Mesothelial cell of epicardium (in vitro differentiated cells): ENCODE measurements around the gene MRPL17. TPM values are rescaled to one million over a fixed set of nuclear protein-coding genes. Genes with fewer than 3 reads are reported as not detected.

ENCODE experiments used
- DNase-seq, 2 experiments: peaks; one replicate each; pipeline ENCODE4 v3.0.0; 2021; ENCODE audit warnings: low spot score in 2 of 2; ENCODE audit not compliant: unreplicated experiment in 2 of 2
- H3K27ac Mint-ChIP-seq: 2 replicates; pipeline ENCODE4 v1.8.0; 2021; ENCODE audit warnings: mixed read lengths
- H3K27me3 Mint-ChIP-seq: 2 replicates; pipeline ENCODE4 v1.8.0; 2021; ENCODE audit warnings: low read depth, mixed read lengths
- H3K36me3 Mint-ChIP-seq: 2 replicates; pipeline ENCODE4 v1.8.0; 2021; ENCODE audit warnings: mixed read lengths
- H3K4me1 Mint-ChIP-seq: 2 replicates; pipeline ENCODE4 v1.8.0; 2021; ENCODE audit warnings: mixed read lengths
- H3K4me3 Mint-ChIP-seq: 2 replicates; pipeline ENCODE4 v1.8.0; 2021; ENCODE audit warnings: mild to moderate bottlenecking, moderate library complexity, mixed read lengths
- H3K9me3 Mint-ChIP-seq: 2 replicates; pipeline ENCODE4 v1.8.0; 2021; ENCODE audit warnings: mixed read lengths
- total RNA-seq: library from RNA; stranded (reverse); gene quantifications from 3 replicates; pipeline ENCODE4 v1.2.1, GENCODE V29; 2021
- TF ChIP-seq, protein P1 (sequence below): fragments of 200-600 bp; sonication (generic); IDR thresholded peaks from one replicate; pipeline ENCODE4 v1.5.0; 2021; ENCODE audit warnings: antibody characterized with exemption; ENCODE audit not compliant: unreplicated experiment

The MRPL17 gene
- total RNA-seq: 41.6 to 45.3 TPM (median 42.7 TPM) in 3 replicates

DNA sequence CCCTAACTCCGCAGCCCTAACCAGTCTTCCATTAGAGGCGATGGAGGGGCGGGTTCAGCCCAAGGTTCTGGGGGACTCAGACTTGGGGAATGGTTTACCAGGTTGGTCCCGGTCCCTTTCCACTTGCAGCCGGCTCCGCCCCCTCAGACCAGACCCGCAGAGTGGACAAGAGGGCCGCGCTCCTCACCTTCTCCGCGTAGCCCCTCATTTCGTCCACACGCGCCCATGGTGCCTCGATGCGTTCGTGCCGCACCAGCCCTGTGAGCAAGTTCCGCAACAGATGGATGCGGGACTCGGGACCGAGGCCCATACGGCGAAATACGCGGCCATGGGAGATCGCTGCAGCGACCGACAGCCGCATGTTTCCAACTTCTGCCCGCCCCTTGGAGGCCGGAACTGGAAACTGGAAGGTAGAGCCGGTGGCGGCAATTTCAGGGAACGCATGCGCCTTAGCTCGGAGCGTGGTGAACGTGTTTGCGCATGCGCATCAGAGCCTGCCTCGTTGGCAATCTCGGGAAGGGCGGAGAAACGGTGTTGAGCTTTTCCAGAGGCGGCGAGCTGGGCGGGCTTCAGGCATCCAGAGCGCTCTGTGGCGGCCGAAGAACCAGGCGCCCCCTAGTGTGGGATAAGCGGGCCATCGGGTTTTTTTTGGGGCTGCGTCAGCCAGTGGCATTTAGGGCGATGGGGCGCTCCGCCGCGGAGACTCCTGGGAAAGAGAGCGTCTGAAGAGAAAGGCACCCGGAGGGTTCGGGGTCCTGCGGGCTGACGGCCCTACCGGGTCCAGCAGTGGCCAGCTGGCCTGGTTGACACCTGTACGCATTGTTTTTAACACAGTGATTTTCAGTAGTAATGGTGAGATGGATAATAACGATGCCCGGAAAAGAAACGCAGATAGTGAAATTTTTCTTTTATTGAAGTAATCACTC, at the start of gene MRPL17:
TSS of gene MRPL17 (minus strand) at position 405 of the 926 bp plus-strand sequence. CDS start at position 361, 44 bp downstream.
- TF ChIP-seq, protein P1, sequence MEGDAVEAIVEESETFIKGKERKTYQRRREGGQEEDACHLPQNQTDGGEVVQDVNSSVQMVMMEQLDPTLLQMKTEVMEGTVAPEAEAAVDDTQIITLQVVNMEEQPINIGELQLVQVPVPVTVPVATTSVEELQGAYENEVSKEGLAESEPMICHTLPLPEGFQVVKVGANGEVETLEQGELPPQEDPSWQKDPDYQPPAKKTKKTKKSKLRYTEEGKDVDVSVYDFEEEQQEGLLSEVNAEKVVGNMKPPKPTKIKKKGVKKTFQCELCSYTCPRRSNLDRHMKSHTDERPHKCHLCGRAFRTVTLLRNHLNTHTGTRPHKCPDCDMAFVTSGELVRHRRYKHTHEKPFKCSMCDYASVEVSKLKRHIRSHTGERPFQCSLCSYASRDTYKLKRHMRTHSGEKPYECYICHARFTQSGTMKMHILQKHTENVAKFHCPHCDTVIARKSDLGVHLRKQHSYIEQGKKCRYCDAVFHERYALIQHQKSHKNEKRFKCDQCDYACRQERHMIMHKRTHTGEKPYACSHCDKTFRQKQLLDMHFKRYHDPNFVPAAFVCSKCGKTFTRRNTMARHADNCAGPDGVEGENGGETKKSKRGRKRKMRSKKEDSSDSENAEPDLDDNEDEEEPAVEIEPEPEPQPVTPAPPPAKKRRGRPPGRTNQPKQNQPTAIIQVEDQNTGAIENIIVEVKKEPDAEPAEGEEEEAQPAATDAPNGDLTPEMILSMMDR: peak; percentile 87
- H3K27me3 Mint-ChIP-seq: no peaks in the 10 kb centered on the region
- peaks cover 12% of the 10 kb centered on the region for H3K36me3 Mint-ChIP-seq
- peaks cover 18% of the 10 kb centered on the region for H3K4me1 Mint-ChIP-seq
- DNase-seq: peak; percentile 97 to 100
- peak within 1 kb of the TSS; percentile 100 for H3K4me3 Mint-ChIP-seq
- H3K27ac Mint-ChIP-seq: peak within 1 kb of the TSS; percentile 99
- H3K9me3 Mint-ChIP-seq: no peaks in the 10 kb centered on the region

DNA sequence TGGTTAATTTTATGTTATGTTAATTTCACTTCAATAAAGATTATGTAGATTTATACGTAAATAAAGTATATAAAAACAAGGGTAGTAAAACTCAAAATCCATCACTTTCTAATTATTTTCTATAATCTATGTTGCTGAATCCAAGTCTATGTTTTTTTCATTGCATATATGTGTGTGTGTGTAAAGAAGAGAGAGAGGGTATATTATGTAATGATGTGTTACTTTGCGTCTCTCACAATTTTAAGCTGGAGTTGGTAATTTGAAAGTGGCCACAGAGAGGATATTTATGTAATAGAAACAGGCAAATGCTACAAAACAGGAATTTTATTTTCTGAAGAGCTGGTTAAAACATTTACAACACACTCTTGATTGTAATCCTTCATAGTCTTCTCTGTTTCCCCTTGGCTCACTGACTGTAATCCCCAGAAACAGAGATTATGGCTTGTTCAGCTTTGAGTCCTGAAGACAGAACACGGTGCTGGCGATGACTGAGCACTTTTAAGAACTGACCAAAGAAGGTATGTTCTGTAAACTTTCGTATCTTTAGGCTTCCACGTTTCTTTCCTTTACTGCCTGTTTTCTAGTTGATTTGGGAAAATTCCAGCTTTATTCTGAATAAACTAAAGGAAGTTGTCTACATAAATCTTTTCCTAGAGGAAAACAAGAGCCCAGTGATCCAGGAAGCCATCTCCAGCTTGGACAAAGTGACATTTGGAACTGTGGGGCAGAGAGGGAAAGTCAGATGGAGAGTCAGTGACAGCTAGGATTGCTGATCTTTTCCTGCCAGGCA, 45.0 kb upstream of the MRPL17 start:
- H3K36me3 Mint-ChIP-seq: no peaks in the 10 kb centered on the region
- no peaks in the 10 kb centered on the region for H3K9me3 Mint-ChIP-seq
- H3K4me1 Mint-ChIP-seq: no peaks in the 10 kb centered on the region
- H3K27me3 Mint-ChIP-seq: peaks cover 14% of the 10 kb centered on the region
- no peak overlapping the region for H3K4me3 Mint-ChIP-seq
- TF ChIP-seq, protein P1: no peak
- no peak overlapping the region for H3K27ac Mint-ChIP-seq
- DNase-seq: no peak

DNA sequence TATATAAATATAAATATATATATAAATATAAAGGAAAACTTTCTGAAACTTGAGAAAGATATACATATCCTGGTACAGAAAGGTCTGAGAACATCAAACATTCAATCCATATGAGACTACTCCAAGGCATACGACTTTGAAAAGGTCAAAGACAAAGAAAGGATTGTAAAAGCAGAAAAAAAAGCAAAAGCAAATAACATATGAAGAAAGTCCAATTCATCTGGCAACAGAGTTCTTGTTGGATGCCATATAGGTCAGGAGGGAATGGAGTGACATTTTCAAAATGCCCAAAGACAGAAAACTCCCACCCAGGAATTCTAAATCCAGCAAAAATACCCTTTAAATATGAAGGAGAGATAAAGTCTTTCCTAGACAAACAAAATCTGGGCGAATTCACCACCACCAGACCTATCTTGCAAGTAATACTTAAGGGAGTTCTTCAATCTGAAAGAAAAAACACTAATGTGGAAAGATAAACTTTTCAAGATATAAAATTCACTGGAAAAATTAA, 42.3 kb upstream of the MRPL17 start:
- no peak overlapping the region for H3K27ac Mint-ChIP-seq
- DNase-seq: no peak
- no peaks in the 10 kb centered on the region for H3K4me1 Mint-ChIP-seq
- TF ChIP-seq, protein P1: no peak
- no peaks in the 10 kb centered on the region for H3K36me3 Mint-ChIP-seq
- no peaks in the 10 kb centered on the region for H3K9me3 Mint-ChIP-seq
- peaks cover 20% of the 10 kb centered on the region for H3K27me3 Mint-ChIP-seq
- H3K4me3 Mint-ChIP-seq: no peak overlapping the region

DNA sequence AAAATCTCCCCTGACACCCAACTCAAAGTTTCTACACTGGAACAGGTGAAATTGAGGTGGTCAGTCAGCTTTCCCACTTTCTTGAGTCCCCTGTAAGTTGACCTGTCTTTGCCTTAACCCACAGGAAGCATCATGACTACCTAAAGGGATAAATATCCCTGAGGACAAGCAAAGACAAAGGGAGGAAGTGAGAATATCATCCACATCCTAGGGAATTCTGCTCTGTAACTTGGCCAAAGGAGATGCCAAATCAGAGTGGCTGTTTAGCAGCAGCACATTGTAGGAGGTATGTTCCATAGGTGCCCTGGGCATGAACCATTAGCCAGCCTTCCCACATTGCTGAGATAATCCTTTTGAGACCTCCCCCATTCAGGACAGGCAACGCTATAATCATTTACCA, 40.9 kb upstream of the MRPL17 start:
- H3K27ac Mint-ChIP-seq: no peak overlapping the region
- TF ChIP-seq, protein P1: no peak
- no peaks in the 10 kb centered on the region for H3K36me3 Mint-ChIP-seq
- H3K4me3 Mint-ChIP-seq: no peak overlapping the region
- H3K9me3 Mint-ChIP-seq: no peaks in the 10 kb centered on the region
- H3K27me3 Mint-ChIP-seq: peaks cover 25% of the 10 kb centered on the region
- H3K4me1 Mint-ChIP-seq: no peaks in the 10 kb centered on the region
- DNase-seq: no peak

DNA sequence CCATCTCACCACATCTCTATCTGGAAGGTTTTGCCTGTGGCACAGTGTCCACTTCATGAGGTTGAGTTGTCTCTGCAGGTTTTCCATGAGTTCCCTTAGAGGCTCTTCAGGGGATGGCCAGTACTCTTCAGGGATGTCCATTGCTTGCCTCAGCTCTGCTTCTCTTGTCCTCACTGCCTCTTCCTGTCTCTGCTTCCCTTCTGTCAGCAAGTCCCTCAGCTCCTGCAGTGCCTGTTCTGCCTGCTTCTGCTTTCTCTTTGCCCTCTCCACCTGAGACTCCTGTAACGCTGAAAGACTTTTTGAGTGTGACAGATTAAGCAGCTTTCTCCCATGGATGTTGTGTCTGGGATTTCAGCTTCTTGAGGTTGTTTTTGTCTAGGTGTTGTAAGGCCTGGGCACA, 38.2 kb upstream of the MRPL17 start:
- DNase-seq: no peak
- H3K27ac Mint-ChIP-seq: no peak overlapping the region
- TF ChIP-seq, protein P1: no peak
- H3K36me3 Mint-ChIP-seq: no peaks in the 10 kb centered on the region
- no peak overlapping the region for H3K4me3 Mint-ChIP-seq
- peaks cover 26% of the 10 kb centered on the region for H3K27me3 Mint-ChIP-seq
- H3K4me1 Mint-ChIP-seq: no peaks in the 10 kb centered on the region
- H3K9me3 Mint-ChIP-seq: no peaks in the 10 kb centered on the region
